Panc1 (cell line): Measurements from ENCODE around the gene EMSY. TPM values are rescaled to one million over a fixed set of nuclear protein-coding genes. Genes with fewer than 3 reads are reported as not detected.

Experiments used
- ATAC-seq: fragments of 200-7000 bp; cut with Tn5 transposase; 2 replicates; pipeline ENCODE4 v1.9.1; 2020; ENCODE audit warnings: mild to moderate bottlenecking, moderate library complexity
- BruUV-seq: library from RNA; stranded (reverse); fragments of 400-500 nt; replicated peaks from 2 replicates; lab custom pipeline; 2021; lab: Mats Ljungman, UMichigan
- CTCF ChIA-PET: fragments of 300-600 bp; sonication (Branson Sonifier 250); formaldehyde crosslinking; loops from one replicate; lab custom pipeline; 2022; ENCODE audit warnings: antibody characterized with exemption; lab: Charles Lee
- POLR2A ChIA-PET: fragments of 300-600 bp; sonication (Branson Sonifier 250); formaldehyde crosslinking; loops from one replicate; lab custom pipeline; 2022; ENCODE audit warnings: antibody characterized with exemption; lab: Charles Lee
- DNase-seq: peaks from one replicate; pipeline ENCODE4 v3.0.0-alpha.2; 2010; ENCODE audit warnings: low read depth, low spot score
- H3K27ac ChIP-seq: 2 replicates; pipeline ENCODE4 v1.5.1; 2011; ENCODE audit warnings: mild to moderate bottlenecking, low read length, inconsistent platforms
- H3K27me3 ChIP-seq: fragments of 200-500 bp; sonication (Bioruptor generic); 2 replicates; pipeline ENCODE4 v1.6.0; 2014; ENCODE audit warnings: low read length, inconsistent platforms; ENCODE audit not compliant: control insufficient read depth, insufficient read depth
- H3K36me3 ChIP-seq: fragments of 200-500 bp; sonication (Bioruptor generic); 2 replicates; pipeline ENCODE4 v1.5.1; 2014; ENCODE audit warnings: inconsistent platforms, mild to moderate bottlenecking, low read length, moderate library complexity; ENCODE audit not compliant: control insufficient read depth, insufficient read depth
- H3K4me1 ChIP-seq: 2 replicates; pipeline ENCODE4 v1.5.1; 2011; ENCODE audit warnings: inconsistent platforms, mild to moderate bottlenecking, low read length, moderate library complexity; ENCODE audit not compliant: control insufficient read depth, insufficient read depth
- H3K4me3 ChIP-seq, 2 experiments: 2 replicates each; pipeline ENCODE4 v1.5.1; 2011 to 2012; ENCODE audit warnings: low read depth in 2 of 2, low read length in 2 of 2, mild to moderate bottlenecking in 2 of 2, inconsistent platforms in 1 of 2, moderate library complexity in 1 of 2
- H3K9me3 ChIP-seq: fragments of 200-500 bp; sonication (Bioruptor generic); 2 replicates; pipeline ENCODE4 v1.5.1; 2014; ENCODE audit warnings: low read depth, mild to moderate bottlenecking, inconsistent platforms, low read length, moderate library complexity; ENCODE audit not compliant: control insufficient read depth, insufficient read depth
- CTCF ChIP-seq: fragments of 450-650 bp; IDR thresholded peaks from 2 replicates; pipeline ENCODE4 v1.5.1; 2017; ENCODE audit warnings: mild to moderate bottlenecking
- POLR2AphosphoS5 ChIP-seq: IDR thresholded peaks from 2 replicates; pipeline ENCODE4 v1.6.1; 2012; ENCODE audit warnings: mild to moderate bottlenecking, low read depth, low read length, moderate library complexity
- SIN3A ChIP-seq: IDR thresholded peaks from 2 replicates; pipeline ENCODE4 v1.6.1; 2012; ENCODE audit warnings: low read depth, mild to moderate bottlenecking, low read length, moderate library complexity, borderline replicate concordance; ENCODE audit not compliant: insufficient read depth
- TCF7L2 ChIP-seq: IDR thresholded peaks from 2 replicates; pipeline ENCODE4 v1.6.1; 2011; ENCODE audit warnings: mild to moderate bottlenecking, low read depth, low read length, inconsistent platforms
- in situ Hi-C: cut with HindIII; loops from 2 replicates; pipeline ENCODE4 v1.10.0; 2016; ENCODE audit warnings: low sequenced_read_pairs, low pct_unique_long_range_greater_than_20kb
- intact Hi-C: fragments of 100-400 bp; cut with micrococcal nuclease; formaldehyde crosslinking; loops from one replicate; pipeline ENCODE4 v1.10.0; 2022; ENCODE audit not compliant: unreplicated experiment
- total RNA-seq: library from RNA; stranded (reverse); gene quantifications from one replicate; pipeline ENCODE4 v1.2.1, GENCODE V29; 2021; ENCODE audit not compliant: unreplicated experiment
- TF ChIP-seq, protein P1 (sequence below), 2 experiments: IDR thresholded peaks; 2 replicates each; pipeline ENCODE4 v1.6.1; 2011 to 2012; ENCODE audit warnings: low read depth in 2 of 2, control low read depth in 1 of 2, low read length in 1 of 2, mild to moderate bottlenecking in 1 of 2, moderate library complexity in 1 of 2; ENCODE audit not compliant: insufficient read depth in 1 of 2

Gene EMSY
- total RNA-seq, 1 experiment from 2014 or later, result 26.4 TPM

- ChIA-PET CTCF (interaction anchor here (0.6 to 0.7 kb wide), 2 partner anchors 121 to 166 kb away, joined by 3 to 4 read pairs; no protein-coding TSS in a partner anchor), POLR2A (no interaction called here)
- Histone ChIP-seq H3K27ac (no peak overlapping the region), H3K4me1 (no peaks in the 10 kb centered on the region), H3K9me3 (no peaks in the 10 kb centered on the region), H3K36me3 (no peaks in the 10 kb centered on the region; the same call in 1 of the 2 replicates), H3K4me3 (no peak overlapping the region), H3K27me3 (no peaks in the 10 kb centered on the region)
- in situ Hi-C loops, result no loop called here
- TF ChIP-seq CTCF, result no peak
- no peak for TF ChIP-seq POLR2AphosphoS5
- TF ChIP-seq, protein P1, sequence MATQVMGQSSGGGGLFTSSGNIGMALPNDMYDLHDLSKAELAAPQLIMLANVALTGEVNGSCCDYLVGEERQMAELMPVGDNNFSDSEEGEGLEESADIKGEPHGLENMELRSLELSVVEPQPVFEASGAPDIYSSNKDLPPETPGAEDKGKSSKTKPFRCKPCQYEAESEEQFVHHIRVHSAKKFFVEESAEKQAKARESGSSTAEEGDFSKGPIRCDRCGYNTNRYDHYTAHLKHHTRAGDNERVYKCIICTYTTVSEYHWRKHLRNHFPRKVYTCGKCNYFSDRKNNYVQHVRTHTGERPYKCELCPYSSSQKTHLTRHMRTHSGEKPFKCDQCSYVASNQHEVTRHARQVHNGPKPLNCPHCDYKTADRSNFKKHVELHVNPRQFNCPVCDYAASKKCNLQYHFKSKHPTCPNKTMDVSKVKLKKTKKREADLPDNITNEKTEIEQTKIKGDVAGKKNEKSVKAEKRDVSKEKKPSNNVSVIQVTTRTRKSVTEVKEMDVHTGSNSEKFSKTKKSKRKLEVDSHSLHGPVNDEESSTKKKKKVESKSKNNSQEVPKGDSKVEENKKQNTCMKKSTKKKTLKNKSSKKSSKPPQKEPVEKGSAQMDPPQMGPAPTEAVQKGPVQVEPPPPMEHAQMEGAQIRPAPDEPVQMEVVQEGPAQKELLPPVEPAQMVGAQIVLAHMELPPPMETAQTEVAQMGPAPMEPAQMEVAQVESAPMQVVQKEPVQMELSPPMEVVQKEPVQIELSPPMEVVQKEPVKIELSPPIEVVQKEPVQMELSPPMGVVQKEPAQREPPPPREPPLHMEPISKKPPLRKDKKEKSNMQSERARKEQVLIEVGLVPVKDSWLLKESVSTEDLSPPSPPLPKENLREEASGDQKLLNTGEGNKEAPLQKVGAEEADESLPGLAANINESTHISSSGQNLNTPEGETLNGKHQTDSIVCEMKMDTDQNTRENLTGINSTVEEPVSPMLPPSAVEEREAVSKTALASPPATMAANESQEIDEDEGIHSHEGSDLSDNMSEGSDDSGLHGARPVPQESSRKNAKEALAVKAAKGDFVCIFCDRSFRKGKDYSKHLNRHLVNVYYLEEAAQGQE (IDR thresholded peaks at IDR 0.05; ENCODE audit: insufficient read depth in 1 of 2, low read depth in 2 of 2, low read length in 1 of 2), result no peak
- no peak for TF ChIP-seq SIN3A
- no peak for TF ChIP-seq TCF7L2
- no peak for DNase-seq
- intact Hi-C loops, result loop anchor here (5.0 kb wide), 1 partner anchor 308 kb away; the partner anchor contains the start of gene WNT11
- ATAC-seq, result no peak
- no TSS peak for BruUV-seq
Observed at GRCh38 chr11:76515494-76515893, 70.7 kb downstream of the EMSY start.

DNA sequence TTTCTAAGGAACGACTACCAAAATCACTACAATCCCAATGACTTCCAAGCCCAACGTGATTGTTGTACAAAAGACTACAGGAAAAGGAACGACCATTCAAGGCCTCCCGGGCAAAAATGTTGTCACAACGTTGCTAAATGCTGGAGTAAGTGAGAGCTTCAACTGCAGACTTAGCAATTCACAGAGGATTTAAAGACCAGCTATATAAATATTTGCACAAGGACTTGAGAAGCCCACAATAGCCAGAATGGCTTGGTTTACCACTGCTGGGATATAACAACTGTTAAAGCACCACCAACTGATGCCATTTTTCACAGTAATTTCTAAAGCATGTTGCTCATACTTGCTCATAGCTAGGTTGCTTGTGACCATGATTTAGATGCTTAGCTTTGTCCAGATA lies 78.3 kb downstream of the EMSY start:
- H3K27me3 ChIP-seq, result no peaks in the 10 kb centered on the region
- no peaks in the 10 kb centered on the region; the same call in 1 of the 2 replicates for H3K36me3 ChIP-seq
- no peaks in the 10 kb centered on the region for H3K9me3 ChIP-seq
- DNase-seq, result no peak
- no peak for TF ChIP-seq TCF7L2
- CTCF ChIA-PET, result no interaction called here
- H3K4me3 ChIP-seq, result no peak overlapping the region
- in situ Hi-C loops, result no loop called here
- no peak for ATAC-seq
- H3K4me1 ChIP-seq, result no peaks in the 10 kb centered on the region
- no peak overlapping the region for H3K27ac ChIP-seq
- POLR2A ChIA-PET, result no interaction called here
- intact Hi-C loops, result loop anchor here (10.0 kb wide), 1 partner anchor 158 kb away; no protein-coding TSS in a partner anchor
- BruUV-seq, result TSS peak; percentile 22

- Histone ChIP-seq H3K9me3 (no peaks in the 10 kb centered on the region), H3K27me3 (no peaks in the 10 kb centered on the region), H3K4me3 (no peak overlapping the region), H3K4me1 (no peaks in the 10 kb centered on the region), H3K36me3 (no peaks in the 10 kb centered on the region; the same call in 1 of the 2 replicates), H3K27ac (no peak overlapping the region)
- POLR2A ChIA-PET, result interaction anchor here (0.6 kb wide), 2 partner anchors 411 to 1066 kb away, joined by 5 to 8 read pairs; no protein-coding TSS in a partner anchor
- no TSS peak for BruUV-seq
- no peak for DNase-seq
- CTCF ChIA-PET, result interaction anchor here (0.7 kb wide), 1 partner anchor 35 kb away, joined by 13 read pairs; no protein-coding TSS in a partner anchor
- TF ChIP-seq SIN3A (no peak), POLR2AphosphoS5 (no peak), TCF7L2 (no peak), CTCF (no peak)
- TF ChIP-seq, protein P1 (IDR thresholded peaks at IDR 0.05; ENCODE audit: insufficient read depth in 1 of 2, low read depth in 2 of 2, low read length in 1 of 2), result no peak
- 0 out of 2 replicates have a peak, but pooled peaks have one; percentile 11 for ATAC-seq
- in situ Hi-C loops (no loop called here), intact Hi-C loops (loop anchor here (10.0 kb wide), 1 partner anchor 159 kb away; no protein-coding TSS in a partner anchor)
Observed at GRCh38 chr11:76523786-76524436, 79.1 kb downstream of the EMSY start.
